Pulmonary artery endothelial cell (primary cell): Measurements from ENCODE around the gene HOXD4. TPM values are rescaled to one million over a fixed set of nuclear protein-coding genes. Genes with fewer than 3 reads are reported as not detected.

Experiments used
- DNase-seq: peaks from one replicate; pipeline ENCODE4 v3.0.0-alpha.2; 2011; ENCODE audit warnings: low read depth, low spot score
- total RNA-seq: library from RNA; depleted of rRNA; stranded (reverse); fragments of >200 nt; gene quantifications from 2 replicates; pipeline ENCODE4 v1.2.3, GENCODE V29; 2014

Gene HOXD4
- total RNA-seq, 1 donor from 2014 or later, result not detected

GRCh38 chr2:176170602-176171305 lies 19.4 kb downstream of the HOXD4 start:
- no peak for DNase-seq

GRCh38 chr2:176171351-176172006 lies 20.1 kb downstream of the HOXD4 start:
- no peak for DNase-seq

- no peak for DNase-seq
Observed at GRCh38 chr2:176172007-176172894, 20.9 kb downstream of the HOXD4 start.

- no peak for DNase-seq
Observed at GRCh38 chr2:176172895-176173566, 21.7 kb downstream of the HOXD4 start.

- DNase-seq, result no peak
Observed at GRCh38 chr2:176173567-176174381, 22.4 kb downstream of the HOXD4 start.

- DNase-seq, result no peak
Observed at GRCh38 chr2:176174382-176174823, 23.1 kb downstream of the HOXD4 start.

GRCh38 chr2:176174824-176175708 lies 23.7 kb downstream of the HOXD4 start:
- no peak for DNase-seq

- no peak for DNase-seq
Observed at GRCh38 chr2:176175709-176176607, 24.6 kb downstream of the HOXD4 start.

GRCh38 chr2:176177580-176178037 lies 26.3 kb downstream of the HOXD4 start:
- DNase-seq, result no peak

- no peak for DNase-seq
Observed at GRCh38 chr2:176178038-176178756, 26.8 kb downstream of the HOXD4 start.

GRCh38 chr2:176178757-176179295 lies 27.5 kb downstream of the HOXD4 start:
- DNase-seq, result no peak

- DNase-seq, result no peak
Observed at GRCh38 chr2:176181551-176181950, 30.2 kb downstream of the HOXD4 start.

GRCh38 chr2:176182671-176183070 lies 31.3 kb downstream of the HOXD4 start:
- no peak for DNase-seq

- no peak for DNase-seq
Observed at GRCh38 chr2:176184749-176185148, 33.4 kb downstream of the HOXD4 start.

GRCh38 chr2:176186024-176186423 lies 34.7 kb downstream of the HOXD4 start:
- no peak for DNase-seq

- no peak for DNase-seq
Observed at GRCh38 chr2:176187200-176187898, 36.0 kb downstream of the HOXD4 start.
